T-helper 1 cell treated with Interleukin-12 subunit alpha and Interleukin-12 subunit beta and Interleukin-4 antibody, amounts not matched to agents 30 ng/mL and 1 ng/mL, for 36 hours (primary cell): ENCODE results near the gene ASB15. TPM values are rescaled to one million over a fixed set of nuclear protein-coding genes. Genes with fewer than 3 reads are reported as not detected.

ENCODE experiments used
- intact Hi-C: fragments of 100-400 bp; cut with micrococcal nuclease; formaldehyde crosslinking; loops from one replicate; pipeline ENCODE4 v1.15.1; 2024
- total RNA-seq: library from RNA; stranded (reverse); gene quantifications from 2 replicates; pipeline ENCODE4 v1.2.3, GENCODE V29; 2022

Gene ASB15
- total RNA-seq, 1 donor from 2014 or later, result not detected

- intact Hi-C loops, result no loop called here
Observed at GRCh38 chr7:123594813-123595241, 6.8 kb upstream of the ASB15 start.

GRCh38 chr7:123598657-123599056 lies 3.0 kb upstream of the ASB15 start:
- intact Hi-C loops, result no loop called here

GRCh38 chr7:123599766-123600165 lies 1.9 kb upstream of the ASB15 start:
- intact Hi-C loops, result no loop called here

- intact Hi-C loops, result no loop called here
Observed at GRCh38 chr7:123600876-123601275, 745 bp upstream of the ASB15 start.

- intact Hi-C loops, result no loop called here
Observed at GRCh38 chr7:123602648-123603047, 1.0 kb downstream of the ASB15 start.

GRCh38 chr7:123604739-123605138 lies 3.1 kb downstream of the ASB15 start:
- intact Hi-C loops, result no loop called here

GRCh38 chr7:123607423-123607975 lies 5.9 kb downstream of the ASB15 start:
- intact Hi-C loops, result no loop called here

GRCh38 chr7:123608991-123609882 lies 7.6 kb downstream of the ASB15 start:
- intact Hi-C loops, result no loop called here

- intact Hi-C loops, result no loop called here
Observed at GRCh38 chr7:123609883-123610239, 8.2 kb downstream of the ASB15 start.

- intact Hi-C loops, result no loop called here
Observed at GRCh38 chr7:123612024-123612423, 10.4 kb downstream of the ASB15 start.

- intact Hi-C loops, result no loop called here
Observed at GRCh38 chr7:123615344-123615743, 13.7 kb downstream of the ASB15 start.

GRCh38 chr7:123616223-123616622 lies 14.6 kb downstream of the ASB15 start:
- intact Hi-C loops, result no loop called here

GRCh38 chr7:123621707-123622106 lies 20.1 kb downstream of the ASB15 start:
- intact Hi-C loops, result no loop called here

GRCh38 chr7:123622660-123623386 lies 21.2 kb downstream of the ASB15 start:
- intact Hi-C loops, result no loop called here

- intact Hi-C loops, result loop anchor here (1.0 to 2.0 kb wide), 5 partner anchors 66 to 248 kb away; no protein-coding TSS in a partner anchor
Observed at GRCh38 chr7:123624527-123625183, 23.0 kb downstream of the ASB15 start.

- intact Hi-C loops, result loop anchor here (2.0 kb wide), 1 partner anchor 66 kb away; no protein-coding TSS in a partner anchor
Observed at GRCh38 chr7:123625254-123625653, 23.6 kb downstream of the ASB15 start.

GRCh38 chr7:123627851-123628250 lies 26.2 kb downstream of the ASB15 start:
- intact Hi-C loops, result no loop called here

GRCh38 chr7:123628829-123629228 lies 27.2 kb downstream of the ASB15 start:
- intact Hi-C loops, result no loop called here

- intact Hi-C loops, result no loop called here
Observed at GRCh38 chr7:123629281-123629680, 27.7 kb downstream of the ASB15 start.

GRCh38 chr7:123632808-123633207 lies 31.2 kb downstream of the ASB15 start:
- intact Hi-C loops, result loop anchor here (5.0 to 10.0 kb wide), 2 partner anchors 164 to 1222 kb away; no protein-coding TSS in a partner anchor

- intact Hi-C loops, result loop anchor here (5.0 to 10.0 kb wide), 2 partner anchors 164 to 1221 kb away; no protein-coding TSS in a partner anchor
Observed at GRCh38 chr7:123633553-123633952, 31.9 kb downstream of the ASB15 start.
